HepG2 (cell line): ENCODE measurements around the gene FREM3. TPM values are rescaled to one million over a fixed set of nuclear protein-coding genes. Genes with fewer than 3 reads are reported as not detected.

Source experiments
- ATAC-seq: fragments of 200-7000 bp; cut with Tn5 transposase; 3 replicates; pipeline ENCODE4 v1.9.1; 2020; ENCODE audit warnings: mild to moderate bottlenecking, moderate library complexity
- BruUV-seq: library from RNA; stranded (reverse); fragments of 400-500 nt; replicated peaks from 2 replicates; lab custom pipeline; 2021; lab: Mats Ljungman, UMichigan
- CTCF ChIA-PET: fragments of 300-600 bp; formaldehyde crosslinking; extraction: SDS; loops from one replicate; lab custom pipeline; 2021; ENCODE audit warnings: low total read pairs, inconsistent platforms, low intra/inter-chr PET ratio; lab: Yijun Ruan, JAX
- POLR2A ChIA-PET: fragments of 350-600 bp; sonication (Branson Sonifier 250); formaldehyde crosslinking; loops from one replicate; lab custom pipeline; 2020; ENCODE audit warnings: antibody characterized with exemption, inconsistent platforms; lab: Yijun Ruan, JAX
- DNase-seq: peaks from one replicate; pipeline ENCODE4 v3.0.0-alpha.2; 2015; ENCODE audit warnings: low spot score
- FAIRE-seq: peaks from 3 replicates; lab custom pipeline; 2011; peaks lifted over from hg19 to GRCh38; lab: Jason Lieb, UNC
- H2AFZ ChIP-seq: one replicate; pipeline ENCODE4 v1.6.1; 2011; ENCODE audit warnings: low read length, inconsistent platforms
- H3K27ac ChIP-seq: fragments of 300-600 bp; 3 replicates; pipeline ENCODE4 v1.8.0; 2011; ENCODE audit warnings: mixed run types, mild to moderate bottlenecking, mixed read lengths, low read length, inconsistent platforms; ENCODE audit not compliant: insufficient read depth; ENCODE audit errors: extremely low read length
- H3K27me3 ChIP-seq, 2 experiments: fragments of 200-600 bp in 1 of 2; 2 replicates in 1 of 2; 3 replicates in 1 of 2; pipeline versions ENCODE4 v1.6.0 to v1.8.0; 2011; ENCODE audit warnings: low read length in 2 of 2, mild to moderate bottlenecking in 2 of 2, moderate library complexity in 2 of 2, inconsistent platforms in 1 of 2; ENCODE audit not compliant: insufficient read depth in 2 of 2, control insufficient read depth in 1 of 2
- H3K36me3 ChIP-seq, 2 experiments: fragments of 200-600 bp in 1 of 2; replicated peaks in 1 of 2; 2 replicates in 1 of 2; 3 replicates in 1 of 2; pipeline versions ENCODE4 v1.5.1 to v1.8.0; 2011; ENCODE audit warnings: low read length in 2 of 2, inconsistent platforms in 1 of 2; ENCODE audit not compliant: insufficient read depth in 2 of 2, control insufficient read depth in 1 of 2
- H3K4me1 ChIP-seq: 2 replicates; pipeline ENCODE4 v1.5.1; 2012; ENCODE audit warnings: low read length, inconsistent platforms; ENCODE audit not compliant: insufficient read depth
- H3K4me2 ChIP-seq: 2 replicates; pipeline ENCODE4 v1.6.0; 2011; ENCODE audit warnings: low read depth, low read length, inconsistent platforms
- H3K4me3 ChIP-seq, 3 experiments: fragments of 200-600 bp in 1 of 3; sonication (generic), shearing (Covaris generic) in 1 of 3; replicated peaks in 1 of 3; 2 replicates each; pipeline ENCODE4 v1.5.1; 2011 to 2016; ENCODE audit warnings: low read length in 3 of 3, inconsistent platforms in 2 of 3, low read depth in 2 of 3, mild to moderate bottlenecking in 2 of 3, control low read depth in 1 of 3, mixed read lengths in 1 of 3; ENCODE audit not compliant: insufficient read depth in 1 of 3
- H3K79me2 ChIP-seq: one replicate; pipeline ENCODE4 v1.6.1; 2011; ENCODE audit warnings: low read length, inconsistent platforms; ENCODE audit not compliant: insufficient read depth
- H3K9ac ChIP-seq: 2 replicates; pipeline ENCODE4 v1.6.0; 2011; ENCODE audit warnings: mild to moderate bottlenecking, low read depth, low read length, inconsistent platforms; ENCODE audit not compliant: insufficient read depth
- H3K9me3 ChIP-seq: 2 replicates; pipeline ENCODE4 v1.5.1; 2012; ENCODE audit warnings: mild to moderate bottlenecking, low read length
- H4K20me1 ChIP-seq: 2 replicates; pipeline ENCODE4 v1.6.0; 2011; ENCODE audit warnings: inconsistent platforms, mild to moderate bottlenecking, low read length, moderate library complexity; ENCODE audit not compliant: insufficient read depth
- ARID3A ChIP-seq: IDR thresholded peaks from 2 replicates; pipeline ENCODE4 v1.6.1; 2012; ENCODE audit warnings: low read depth, low read length, improper control_type of control experiment
- ATF5 ChIP-seq: sonication (generic); formaldehyde crosslinking; IDR thresholded peaks from 2 replicates; pipeline ENCODE4 v1.4.0; 2020; ENCODE audit warnings: mild to moderate bottlenecking, low read depth, missing genetic modification reagents
- FOXC1 ChIP-seq: sonication (generic); formaldehyde crosslinking; IDR thresholded peaks from 2 replicates; pipeline ENCODE4 v1.8.0; 2022; ENCODE audit warnings: mild to moderate bottlenecking, missing genetic modification reagents, borderline replicate concordance
- IRF2 ChIP-seq: IDR thresholded peaks from 2 replicates; pipeline ENCODE4 v1.6.1; 2018; ENCODE audit warnings: missing genetic modification reagents, missing compliant biosample characterization
- JUND ChIP-seq: sonication (generic); formaldehyde crosslinking; IDR thresholded peaks from 2 replicates; pipeline ENCODE4 v1.8.0; 2022; ENCODE audit warnings: mild to moderate bottlenecking, missing genetic modification reagents
- KLF11 ChIP-seq: IDR thresholded peaks from 2 replicates; pipeline ENCODE4 v1.6.1; 2016; ENCODE audit warnings: missing compliant biosample characterization
- RBFOX2 ChIP-seq: fragments of 200-400 bp; formaldehyde crosslinking; IDR thresholded peaks from 2 replicates; pipeline ENCODE4 v1.6.1; 2017; ENCODE audit warnings: low read depth, mild to moderate bottlenecking, low read length
- SAFB2 ChIP-seq: sonication (generic); formaldehyde crosslinking; IDR thresholded peaks from 2 replicates; pipeline ENCODE4 v1.5.1; 2020; ENCODE audit warnings: missing genetic modification reagents, low read depth, mild to moderate bottlenecking, borderline replicate concordance
- SMAD1 ChIP-seq: sonication (generic); formaldehyde crosslinking; IDR thresholded peaks from 2 replicates; pipeline ENCODE4 v1.4.0; 2020; ENCODE audit warnings: missing genetic modification reagents, low read depth, mild to moderate bottlenecking, borderline replicate concordance
- SP1 ChIP-seq, 2 experiments: fragments of 450-650 bp in 1 of 2; sonication (generic) in 1 of 2; formaldehyde crosslinking in 1 of 2; IDR thresholded peaks; 2 replicates each; pipeline versions ENCODE4 v1.4.0 to v1.6.1; 2016 to 2020; ENCODE audit warnings: missing genetic modification reagents in 1 of 2
- THAP11 ChIP-seq: IDR thresholded peaks from 2 replicates; pipeline ENCODE4 v1.6.1; 2016; ENCODE audit warnings: missing biosample characterization, missing genetic modification reagents
- ZNF496 ChIP-seq: sonication (generic); formaldehyde crosslinking; IDR thresholded peaks from 2 replicates; pipeline ENCODE4 v1.8.1; 2023; ENCODE audit warnings: mild to moderate bottlenecking, moderate library complexity, missing genetic modification reagents; ENCODE audit not compliant: insufficient replicate concordance
- WGBS: methylation state at CpG from one replicate; pipeline ENCODE4 v1.1.6; 2017; ENCODE audit warnings: low lambda C conversion rate; 5-methylcytosine and 5-hydroxymethylcytosine counted together
- in situ Hi-C: cut with HindIII; loops from 2 replicates; pipeline ENCODE4 v1.10.0; 2017; ENCODE audit warnings: low pct_unique_long_range_greater_than_20kb; ENCODE audit not compliant: extremely low pct_ligation_motif_present
- intact Hi-C: fragments of 100-400 bp; cut with micrococcal nuclease; formaldehyde crosslinking; loops from one replicate; pipeline ENCODE4 v1.10.0; 2022; ENCODE audit not compliant: unreplicated experiment
- polyA plus RNA-seq, 8 experiments: library from polyadenylated mRNA; depleted of rRNA in 3 of 8; stranded (reverse) in 7 of 8; unstranded in 1 of 8; fragments of >200 nt; fragmentation: Illumina TruSeq in 4 of 8; extraction: Trizol in 4 of 8; gene quantifications; 2 replicates each; pipeline versions ENCODE4 v1.2.1 to v1.2.3, GENCODE V29; 2011 to 2016; ENCODE audit warnings: low read depth in 4 of 8, missing spikeins in 1 of 8, mixed read lengths in 1 of 8; ENCODE audit not compliant: insufficient read depth in 1 of 8
- total RNA-seq, 5 experiments: library from RNA; depleted of rRNA; stranded (reverse); fragments of >200 nt; fragmentation: Illumina TruSeq; extraction: Trizol; gene quantifications; 2 replicates each; pipeline ENCODE4 v1.2.3, GENCODE V29; 2016; ENCODE audit warnings: low read depth in 1 of 5

Gene FREM3
- total and polyA plus RNA-seq, 2 of the 13 experiments (the other 11 are each of a cell fraction or from before 2014, with no cell fraction given): not detected

- TF ChIP-seq JUND (CRISPR knock-in tag): no peak
Measured at GRCh38 chr4:143658336-143658735, 42.1 kb downstream of the FREM3 start (continued).

- Histone ChIP-seq H4K20me1 (no peaks in the 10 kb centered on the region), H3K27ac (no peak overlapping the region), H3K9ac (no peak overlapping the region), H3K4me1 (no peaks in the 10 kb centered on the region), H3K27me3 (no peaks in the 10 kb centered on the region), H3K4me3 (no peak overlapping the region), H3K79me2 (no peaks in the 10 kb centered on the region), H3K4me2 (no peak overlapping the region), H3K9me3 (no peaks in the 10 kb centered on the region), H2AFZ (no peak overlapping the region), H3K36me3 (no peaks in the 10 kb centered on the region)
- ChIA-PET POLR2A (no interaction called here), CTCF (no interaction called here)
- no peak for TF ChIP-seq RBFOX2
- WGBS: 0% methylated on average over 1 of the region's 1 CpG
- ATAC-seq (no peak), FAIRE-seq (no peak), DNase-seq (no peak)
- in situ Hi-C loops (no loop called here), intact Hi-C loops (no loop called here)
- no TSS peak for BruUV-seq
Measured at GRCh38 chr4:143654571-143654970, 45.9 kb downstream of the FREM3 start.

DNA sequence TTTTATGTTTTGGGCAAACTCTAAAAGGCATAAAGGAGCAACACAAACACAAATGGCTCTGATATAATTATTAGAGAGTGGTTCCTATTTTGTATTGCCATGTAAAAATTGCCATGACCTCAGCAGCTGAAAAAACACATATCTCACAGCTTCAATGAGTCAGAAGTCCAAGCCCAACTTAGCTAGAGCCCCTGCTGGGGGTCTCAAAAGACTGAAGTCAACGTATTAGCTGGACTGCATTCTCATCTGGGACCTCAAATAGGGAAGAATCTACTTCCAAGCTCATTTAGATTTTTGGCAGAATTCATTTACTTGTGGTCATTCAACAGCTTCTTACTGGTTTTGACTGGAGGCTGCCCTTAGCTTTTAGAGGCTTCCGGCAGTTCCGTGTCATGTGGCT, 47.4 kb downstream of the FREM3 start:
- CTCF ChIA-PET: no interaction called here
- H3K4me3 ChIP-seq: no peak overlapping the region
- no peaks in the 10 kb centered on the region for H3K79me2 ChIP-seq
- no peaks in the 10 kb centered on the region for H3K27me3 ChIP-seq
- POLR2A ChIA-PET: no interaction called here
- WGBS: 29% methylated on average over 3 of the region's 3 CpGs
- no peak overlapping the region for H3K9ac ChIP-seq
- BruUV-seq: no TSS peak
- DNase-seq (no peak), ATAC-seq (no peak), FAIRE-seq (no peak)
- H3K4me2 ChIP-seq: no peak overlapping the region
- H2AFZ ChIP-seq: no peak overlapping the region
- in situ Hi-C loops (no loop called here), intact Hi-C loops (no loop called here)
- no peak overlapping the region for H3K27ac ChIP-seq
- H3K9me3 ChIP-seq: no peaks in the 10 kb centered on the region; the same call in 1 of the 2 replicates
- no peaks in the 10 kb centered on the region for H3K4me1 ChIP-seq
- H4K20me1 ChIP-seq: no peaks in the 10 kb centered on the region
- H3K36me3 ChIP-seq: no peaks in the 10 kb centered on the region
- TF ChIP-seq SMAD1 (no peak), ARID3A (no peak), ZNF496 (no peak), THAP11 (CRISPR knock-in tag) (no peak), SP1 (IDR thresholded peaks at IDR 0.05) (no peak), SP1 (CRISPR knock-in tag; IDR thresholded peaks at IDR 0.05) (no peak), IRF2 (no peak), KLF11 (CRISPR knock-in tag) (no peak), FOXC1 (no peak), ATF5 (CRISPR knock-in tag) (no peak), SAFB2 (no peak)
